Stimulated activated naive B cell treated with anti-CD40 and anti-IgM and Interleukin-4, amounts not matched to agents 10 μg/mL and 1 μg/mL and 100 μg/mL, for 72 hours (primary cell): ENCODE results near the gene VSTM5.
"Not testable (repeated sequence)": the region's sequence is repeated elsewhere in the genome, so short reads cannot be mapped to it uniquely, and the experiment has no call there.

ENCODE experiments used
- ATAC-seq, 2 donors: fragments of 150-1000 bp; cut with Tn5 transposase; replicated peaks; 2 replicates each; pipeline ENCODE4 v1.10.0; 2021; ENCODE audit warnings: moderate library complexity in 1 of 2
- DNase-seq: peaks from one replicate; pipeline ENCODE4 v3.0.0; 2021
- H3K27ac Mint-ChIP-seq: one replicate; pipeline ENCODE4 v1.8.0; 2022; ENCODE audit warnings: mild to moderate bottlenecking, mixed read lengths
- H3K27me3 Mint-ChIP-seq, 2 donors: one replicate each; pipeline ENCODE4 v1.8.0; 2022; ENCODE audit warnings: mixed read lengths in 2 of 2
- H3K36me3 Mint-ChIP-seq, 2 donors: one replicate each; pipeline ENCODE4 v1.8.0; 2022; ENCODE audit warnings: mixed read lengths in 2 of 2, mild to moderate bottlenecking in 1 of 2
- H3K4me1 Mint-ChIP-seq, 2 donors: one replicate each; pipeline ENCODE4 v1.8.0; 2022; ENCODE audit warnings: mixed read lengths in 2 of 2, mild to moderate bottlenecking in 1 of 2
- H3K4me3 Mint-ChIP-seq, 2 donors: one replicate each; pipeline ENCODE4 v1.8.0; 2022; ENCODE audit warnings: mild to moderate bottlenecking in 2 of 2, mixed read lengths in 2 of 2, moderate library complexity in 1 of 2
- H3K9me3 Mint-ChIP-seq, 2 donors: one replicate each; pipeline ENCODE4 v1.8.0; 2022; ENCODE audit warnings: mixed read lengths in 2 of 2, mild to moderate bottlenecking in 1 of 2

The VSTM5 gene

DNA sequence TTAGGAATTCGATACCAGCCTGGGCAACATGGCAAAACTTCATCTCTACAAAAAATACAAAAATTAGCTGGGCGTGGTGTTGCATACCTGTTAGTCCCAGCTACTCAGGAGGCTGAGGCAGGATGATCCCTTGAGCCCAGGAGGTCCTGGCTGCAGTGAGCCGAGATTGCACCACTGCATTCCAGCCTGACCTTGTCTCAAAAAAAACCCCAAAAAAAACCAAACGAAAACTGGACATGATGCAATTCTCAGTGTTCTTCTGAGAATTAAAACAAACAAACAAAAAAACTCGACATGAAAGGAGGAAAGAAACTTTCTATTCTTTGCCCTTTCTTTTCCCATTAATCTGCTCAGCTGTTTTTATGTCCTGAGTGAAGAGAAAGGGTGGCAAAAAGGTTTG, 58.9 kb downstream of the VSTM5 start:
- ATAC-seq (no peak), DNase-seq (no peak)
- Mint-ChIP-seq H3K36me3 (peaks cover 18 to 43% of the 10 kb centered on the region in 2 donors), H3K9me3 (no peaks in the 10 kb centered on the region), H3K27me3 (no peaks in the 10 kb centered on the region), H3K4me3 (no peak overlapping the region), H3K27ac (no peak overlapping the region), H3K4me1 (peaks cover 5 to 9% of the 10 kb centered on the region in 2 donors)

DNA sequence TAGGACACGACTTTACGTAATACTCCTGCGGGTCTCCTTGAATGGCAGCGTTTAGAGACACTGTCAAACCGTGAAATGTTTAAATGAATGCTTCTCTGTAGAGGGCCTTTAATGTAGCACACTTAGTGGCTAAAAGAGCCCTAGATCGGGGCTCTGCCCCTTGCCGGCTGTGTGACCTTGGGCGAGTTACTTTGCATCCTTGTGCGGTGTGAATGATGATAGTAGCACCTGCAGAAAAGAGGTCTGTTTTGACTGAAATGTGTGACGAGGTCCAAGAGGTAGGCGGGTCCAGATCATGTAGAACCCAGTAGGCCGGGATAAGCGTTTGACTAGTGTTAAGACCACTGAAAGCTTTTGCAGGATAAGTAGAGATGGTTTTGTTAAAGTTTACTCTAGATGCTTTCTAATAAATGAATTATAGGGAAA, 65.5 kb downstream of the VSTM5 start:
- Mint-ChIP-seq H3K4me1 (peaks cover 16 to 39% of the 10 kb centered on the region in 2 donors), H3K36me3 (peaks cover 8 to 22% of the 10 kb centered on the region in 2 donors), H3K27me3 (no peaks in the 10 kb centered on the region), H3K9me3 (no peaks in the 10 kb centered on the region), H3K27ac (peak overlapping the region; percentile 95), H3K4me3 (peak overlapping the region; percentile 94 to 99)
- DNase-seq (no peak), ATAC-seq (peak; percentile 21 to 29)

DNA sequence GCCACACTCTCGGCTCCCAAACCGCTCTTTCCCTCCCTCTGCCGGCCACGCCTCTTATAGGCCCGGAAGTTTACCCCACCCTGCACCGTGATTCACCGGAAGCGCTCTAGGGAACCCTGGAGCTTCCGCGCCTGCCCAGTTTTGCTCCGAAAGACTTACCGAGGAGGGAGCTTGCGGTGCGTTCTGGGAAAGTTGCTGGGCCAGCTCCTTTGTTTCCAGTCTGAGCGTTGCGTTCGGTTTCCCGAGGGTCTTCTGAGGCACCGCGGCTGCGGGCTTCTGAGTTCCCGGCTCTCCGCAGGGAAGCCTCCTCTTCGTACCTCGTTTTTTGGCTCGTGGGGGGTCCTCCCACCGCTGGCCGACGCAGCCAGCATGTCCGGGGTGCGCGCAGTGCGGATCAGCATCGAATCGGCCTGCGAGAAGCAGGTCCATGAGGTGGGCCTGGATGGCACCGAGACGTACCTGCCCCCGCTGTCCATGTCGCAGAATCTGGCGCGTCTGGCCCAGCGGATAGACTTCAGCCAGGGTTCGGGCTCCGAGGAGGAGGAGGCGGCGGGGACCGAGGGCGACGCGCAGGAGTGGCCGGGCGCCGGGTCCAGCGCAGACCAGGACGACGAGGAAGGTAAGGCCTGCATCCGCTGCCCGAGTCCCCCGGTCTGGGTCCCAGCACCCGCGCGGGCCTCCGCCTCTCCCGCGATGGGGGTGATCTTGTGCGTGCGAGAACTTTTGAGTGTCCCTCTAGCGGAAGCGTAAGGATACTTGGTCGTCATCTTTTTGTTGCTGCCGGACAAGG, 66.1 kb downstream of the VSTM5 start, which contains the start of gene MED17:
Gene MED17 (plus strand): TSS at position 138 of the 790 bp plus-strand sequence. CDS start 232 bp downstream, at position 370.
- Mint-ChIP-seq H3K36me3 (peaks cover 8 to 21% of the 10 kb centered on the region in 2 donors), H3K4me1 (peaks cover 16 to 39% of the 10 kb centered on the region in 2 donors)
- ATAC-seq, result peak; percentile 96

DNA sequence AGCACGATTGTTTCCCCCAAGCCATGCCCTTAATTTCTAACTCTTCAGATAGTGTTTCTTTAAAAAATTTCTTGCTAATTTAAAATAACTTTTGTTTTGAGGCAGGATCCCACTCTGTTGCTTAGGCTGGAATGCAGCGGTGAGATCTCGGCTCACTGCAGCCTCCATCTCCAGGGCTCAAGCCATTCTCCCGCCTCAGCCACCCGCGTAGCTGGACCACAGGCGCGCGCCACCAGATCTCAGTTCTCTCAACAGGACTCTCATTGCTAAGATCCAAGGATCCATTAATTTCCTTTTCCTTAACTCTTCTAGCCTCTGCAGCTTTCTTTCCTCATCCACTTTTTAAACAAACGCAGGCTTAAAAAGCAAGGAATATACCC, 66.7 kb downstream of the VSTM5 start:
- Mint-ChIP-seq H3K27ac (peak overlapping the region; percentile 95), H3K27me3 (no peaks in the 10 kb centered on the region), H3K9me3 (no peaks in the 10 kb centered on the region), H3K4me3 (peak overlapping the region; percentile 94 to 99), H3K4me1 (peaks cover 16 to 39% of the 10 kb centered on the region in 2 donors), H3K36me3 (peaks cover 10 to 19% of the 10 kb centered on the region in 2 donors)
- ATAC-seq (peak; percentile 62 to 63), DNase-seq (no peak)

More for the DNA sequence above, 66.1 kb downstream of the VSTM5 start, which contains the start of gene MED17:
- H3K27ac Mint-ChIP-seq, result peak within 1 kb of the TSS; percentile 95
- no peaks in the 10 kb centered on the region for H3K9me3 Mint-ChIP-seq
- DNase-seq, result peak; percentile 85
- no peaks in the 10 kb centered on the region for H3K27me3 Mint-ChIP-seq
- H3K4me3 Mint-ChIP-seq, result peak within 1 kb of the TSS; percentile 94 to 99

DNA sequence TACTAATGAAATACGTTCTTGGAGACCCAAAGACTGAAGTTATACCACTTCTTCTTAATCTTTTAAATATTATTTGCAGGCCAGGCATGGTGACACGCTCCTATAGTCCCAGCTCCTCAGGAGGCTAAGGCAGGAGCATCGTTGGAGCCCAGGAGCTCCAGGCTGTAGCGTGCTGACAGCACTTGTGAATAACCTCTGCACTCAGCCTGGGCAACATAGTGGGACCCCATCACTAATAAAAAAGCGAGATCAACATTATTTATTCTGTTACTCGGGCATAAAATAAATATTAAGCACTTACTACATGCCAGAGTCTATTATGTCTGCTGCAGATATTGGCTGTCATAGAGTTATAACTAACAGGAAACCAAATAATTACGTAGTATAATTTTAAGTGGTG, 67.1 kb downstream of the VSTM5 start:
- Mint-ChIP-seq H3K27me3 (no peaks in the 10 kb centered on the region), H3K9me3 (no peaks in the 10 kb centered on the region), H3K4me1 (peaks cover 16 to 39% of the 10 kb centered on the region in 2 donors), H3K4me3 (peak overlapping the region; percentile 94 to 99), H3K27ac (no peak overlapping the region), H3K36me3 (peaks cover 11 to 18% of the 10 kb centered on the region in 2 donors)
- no peak for ATAC-seq
- DNase-seq, result no peak

DNA sequence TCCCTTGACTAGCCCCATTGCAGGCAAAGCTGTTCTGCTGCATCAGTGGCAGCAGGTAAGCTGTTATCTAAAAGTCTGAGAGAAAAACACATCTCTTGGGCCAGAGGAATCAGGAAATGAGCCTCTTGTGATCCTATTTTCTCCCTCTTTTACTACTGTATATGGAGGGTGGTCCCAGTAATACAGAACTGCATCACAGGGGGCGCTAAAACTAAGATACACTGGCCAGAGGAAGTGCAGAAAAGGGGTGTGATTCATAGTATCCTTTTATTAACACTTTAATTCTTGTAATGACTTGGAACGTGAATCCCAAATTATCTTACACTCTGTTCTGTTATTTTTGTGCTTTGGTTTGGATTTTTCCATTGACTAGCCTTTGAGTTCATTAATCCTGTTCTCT, 75.1 kb downstream of the VSTM5 start:
- Mint-ChIP-seq H3K27me3 (no peaks in the 10 kb centered on the region), H3K4me3 (no peak overlapping the region), H3K36me3 (peaks cover 28 to 32% of the 10 kb centered on the region in 2 donors), H3K27ac (no peak overlapping the region), H3K9me3 (peaks cover 4 to 7% of the 10 kb centered on the region in 2 donors), H3K4me1 (peaks cover 2 to 6% of the 10 kb centered on the region in 2 donors)
- DNase-seq, result no peak
- ATAC-seq, result no peak

DNA sequence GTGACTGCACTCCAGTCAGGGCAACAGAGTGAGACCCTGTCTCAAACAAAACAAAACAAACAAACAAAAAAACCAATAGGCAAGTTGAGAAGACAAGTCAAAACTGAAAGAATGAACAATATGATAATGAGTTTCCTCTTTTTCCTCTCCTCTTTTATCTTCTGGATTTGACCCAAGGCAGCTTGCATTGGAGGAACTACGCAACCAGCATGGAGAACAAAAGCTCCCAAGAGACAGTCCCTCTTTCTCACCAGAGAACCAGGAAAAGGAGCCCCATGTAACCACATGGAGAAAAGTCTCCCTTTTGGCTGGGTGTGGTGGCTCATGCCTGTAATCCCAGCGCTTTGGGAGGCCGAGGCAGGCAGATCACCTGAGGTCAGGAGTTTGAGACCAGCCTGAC, 75.9 kb downstream of the VSTM5 start:
- H3K9me3 Mint-ChIP-seq, H3K27ac Mint-ChIP-seq, H3K27me3 Mint-ChIP-seq, H3K4me3 Mint-ChIP-seq, H3K4me1 Mint-ChIP-seq, ATAC-seq, DNase-seq: not testable (repeated sequence)
- H3K36me3 Mint-ChIP-seq, result peaks cover 28 to 32% of the 10 kb centered on the region in 2 donors

DNA sequence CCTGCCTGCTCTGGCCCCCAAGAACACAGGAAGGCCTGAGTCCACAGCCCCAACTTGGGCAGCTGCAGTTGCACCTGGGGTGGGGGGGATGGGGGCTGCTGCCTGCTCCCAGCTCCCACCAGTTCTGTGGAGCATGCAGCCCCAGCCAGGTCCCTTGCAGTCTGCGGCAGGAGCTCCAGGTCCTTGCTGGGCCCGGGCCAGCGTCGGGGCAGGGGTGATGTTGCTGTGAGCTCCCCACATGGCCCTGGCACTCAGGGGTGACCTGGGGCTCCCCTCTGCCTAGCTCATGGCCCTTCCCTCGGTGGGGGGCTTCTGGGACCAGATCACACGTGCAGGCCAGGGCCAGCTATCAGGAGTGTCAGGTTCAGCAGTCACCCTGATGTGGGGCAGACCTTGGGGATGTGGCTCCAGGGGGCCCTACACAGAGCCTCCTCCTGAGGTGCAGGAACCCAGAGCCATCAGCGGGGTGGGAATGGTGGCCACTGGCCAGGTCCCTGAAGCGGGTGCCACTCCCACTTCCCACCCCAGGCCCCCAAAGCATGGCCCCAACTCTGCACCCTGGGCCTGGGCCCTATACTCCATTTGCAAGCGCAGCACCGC, 76.7 kb downstream of the VSTM5 start:
- ATAC-seq (no peak), DNase-seq (no peak)
- Mint-ChIP-seq H3K27ac (no peak overlapping the region), H3K4me3 (no peak overlapping the region), H3K36me3 (peaks cover 26 to 32% of the 10 kb centered on the region in 2 donors), H3K4me1 (peaks cover 2 to 6% of the 10 kb centered on the region in 2 donors), H3K9me3 (peaks cover 4 to 7% of the 10 kb centered on the region in 2 donors), H3K27me3 (no peaks in the 10 kb centered on the region)

DNA sequence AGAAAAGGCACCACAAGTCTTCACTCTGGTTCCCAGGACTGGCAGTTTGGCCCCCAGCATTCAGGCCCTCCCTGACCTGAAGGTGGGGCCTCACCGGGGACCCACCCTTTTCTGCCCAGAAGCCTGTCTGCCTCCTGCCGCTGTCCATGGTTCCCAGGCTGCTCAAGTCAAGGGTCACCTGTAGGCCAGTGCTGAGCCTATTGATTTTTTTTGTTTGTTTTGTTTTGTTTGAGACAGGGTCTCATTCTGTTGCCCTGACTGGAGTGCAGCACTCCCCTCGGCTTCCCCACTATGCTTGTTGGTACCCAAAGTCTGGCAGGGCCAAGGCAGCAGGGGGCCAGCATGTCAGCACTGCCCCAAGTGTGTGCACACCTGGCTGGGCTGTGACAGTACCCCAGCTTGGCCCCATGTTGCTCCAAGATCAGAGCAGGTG, 77.4 kb downstream of the VSTM5 start:
- Mint-ChIP-seq H3K36me3 (peaks cover 25 to 39% of the 10 kb centered on the region in 2 donors), H3K9me3 (peaks cover 4 to 7% of the 10 kb centered on the region in 2 donors), H3K27me3 (no peaks in the 10 kb centered on the region), H3K27ac (no peak overlapping the region), H3K4me1 (peaks cover 2 to 6% of the 10 kb centered on the region in 2 donors), H3K4me3 (no peak overlapping the region)
- DNase-seq (no peak), ATAC-seq (no peak)

DNA sequence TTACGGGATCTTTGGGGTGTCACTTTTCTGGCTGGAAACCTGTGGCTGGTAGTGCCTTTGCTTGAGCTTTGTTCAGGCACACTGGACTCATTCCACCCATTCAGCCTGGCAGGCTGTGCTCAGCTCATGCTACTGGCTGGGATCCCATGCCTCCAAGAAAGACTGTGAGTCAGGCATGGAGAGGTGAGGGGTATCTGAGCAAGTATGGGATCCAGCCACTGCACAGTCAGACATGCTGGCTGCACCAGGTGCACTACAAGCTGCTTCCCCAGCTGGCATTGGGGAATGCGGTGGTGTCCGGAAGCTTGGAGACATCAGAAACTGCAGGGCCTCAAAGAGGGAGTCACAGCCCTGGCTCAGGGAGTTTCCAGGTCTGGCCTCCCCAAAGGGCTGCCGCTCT, 78.3 kb downstream of the VSTM5 start:
- Mint-ChIP-seq H3K27me3 (no peaks in the 10 kb centered on the region), H3K9me3 (peaks cover 4 to 9% of the 10 kb centered on the region in 2 donors), H3K4me1 (peaks cover 2 to 6% of the 10 kb centered on the region in 2 donors), H3K27ac (no peak overlapping the region), H3K4me3 (no peak overlapping the region), H3K36me3 (peaks cover 28 to 44% of the 10 kb centered on the region in 2 donors)
- ATAC-seq (no peak), DNase-seq (no peak)

DNA sequence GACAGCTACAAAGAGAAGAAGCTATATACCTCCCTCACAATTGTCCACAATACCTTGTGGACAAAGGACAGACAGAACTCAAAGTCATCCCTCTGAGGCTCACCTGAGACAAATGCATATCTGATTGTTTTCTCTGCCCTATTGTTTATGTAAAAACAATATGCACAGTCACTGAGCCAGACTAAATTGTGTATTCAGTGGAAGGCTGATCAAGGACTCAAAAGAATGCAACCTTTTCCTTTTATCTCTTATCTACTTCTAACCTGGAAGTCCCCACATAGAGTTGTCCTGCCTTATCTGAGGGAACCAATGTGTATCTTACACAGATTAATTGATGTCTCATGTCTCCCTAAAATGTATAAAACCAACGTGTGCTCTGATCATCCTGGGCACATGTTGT, 80.3 kb downstream of the VSTM5 start:
- Mint-ChIP-seq H3K27ac (no peak overlapping the region), H3K27me3 (no peaks in the 10 kb centered on the region), H3K4me1 (peaks cover 2 to 6% of the 10 kb centered on the region in 2 donors), H3K36me3 (peaks cover 32 to 56% of the 10 kb centered on the region in 2 donors), H3K4me3 (no peak overlapping the region), H3K9me3 (peaks cover 8 to 10% of the 10 kb centered on the region in 2 donors)
- DNase-seq (no peak), ATAC-seq (no peak)
